Activated T-cell treated with anti-CD3 and anti-CD28 coated beads for 48 hours (primary cell): ENCODE measurements around the gene RAPGEF2.

Experiments used
- DNase-seq: peaks from one replicate; pipeline ENCODE4 v3.0.0-alpha.2; 2020; ENCODE audit warnings: low read depth

RAPGEF2 gene

GRCh38 chr4:159134429-159134828, 31.6 kb downstream of the RAPGEF2 start:
- DNase-seq = no peak

GRCh38 chr4:159137176-159137575, 34.3 kb downstream of the RAPGEF2 start:
- no peak for DNase-seq

- no peak for DNase-seq
Measured at GRCh38 chr4:159138436-159138835, 35.6 kb downstream of the RAPGEF2 start.

GRCh38 chr4:159141193-159141592, 38.3 kb downstream of the RAPGEF2 start:
- no peak for DNase-seq

- no peak for DNase-seq
Measured at GRCh38 chr4:159142241-159142640, 39.4 kb downstream of the RAPGEF2 start.

- no peak for DNase-seq
Measured at GRCh38 chr4:159142681-159143384, 40.0 kb downstream of the RAPGEF2 start.

GRCh38 chr4:159143687-159144086, 40.8 kb downstream of the RAPGEF2 start:
- DNase-seq = no peak

GRCh38 chr4:159144112-159144694, 41.3 kb downstream of the RAPGEF2 start:
- DNase-seq = no peak

- DNase-seq = no peak
Measured at GRCh38 chr4:159145318-159145991, 42.6 kb downstream of the RAPGEF2 start.

- DNase-seq = no peak
Measured at GRCh38 chr4:159145992-159146330, 43.1 kb downstream of the RAPGEF2 start.

GRCh38 chr4:159146488-159146887, 43.6 kb downstream of the RAPGEF2 start:
- DNase-seq = no peak

- DNase-seq = no peak
Measured at GRCh38 chr4:159148441-159148840, 45.6 kb downstream of the RAPGEF2 start.

- DNase-seq = no peak
Measured at GRCh38 chr4:159149666-159150065, 46.8 kb downstream of the RAPGEF2 start.

GRCh38 chr4:159150396-159150795, 47.5 kb downstream of the RAPGEF2 start:
- no peak for DNase-seq

GRCh38 chr4:159150821-159151390, 48.0 kb downstream of the RAPGEF2 start:
- no peak for DNase-seq

- no peak for DNase-seq
Measured at GRCh38 chr4:159151689-159152088, 48.8 kb downstream of the RAPGEF2 start.

GRCh38 chr4:159152181-159152580, 49.3 kb downstream of the RAPGEF2 start:
- no peak for DNase-seq

- DNase-seq = no peak
Measured at GRCh38 chr4:159153669-159154068, 50.8 kb downstream of the RAPGEF2 start.

GRCh38 chr4:159155119-159155518, 52.2 kb downstream of the RAPGEF2 start:
- DNase-seq = no peak

GRCh38 chr4:159158083-159158617, 55.3 kb downstream of the RAPGEF2 start:
- DNase-seq = no peak

GRCh38 chr4:159158985-159159384, 56.1 kb downstream of the RAPGEF2 start:
- DNase-seq = no peak

- no peak for DNase-seq
Measured at GRCh38 chr4:159159611-159160010, 56.7 kb downstream of the RAPGEF2 start.

- no peak for DNase-seq
Measured at GRCh38 chr4:159160242-159160641, 57.4 kb downstream of the RAPGEF2 start.
